Measurements from ENCODE around the gene ERICH6B.

ERICH6B gene

GRCh38 chr13:45576466-45576865, 39.1 kb downstream of the ERICH6B start:
- Histone ChIP-seq H3K4me1 (ENCODE audit: control insufficient read depth, insufficient read depth, low read length, poor library complexity, severe bottlenecking) (no peaks in the 10 kb centered on the region), H3K4me3 (ENCODE audit: extremely low read depth, insufficient read depth, low read length, poor library complexity, severe bottlenecking) (no peak overlapping the region), H3K9me3 (ENCODE audit: control insufficient read depth, low read length) (no peaks in the 10 kb centered on the region), H3K27ac (ENCODE audit: low read depth, low read length, severe bottlenecking) (no peak overlapping the region), H3K36me3 (ENCODE audit: control insufficient read depth, insufficient read depth, low read length) (no peaks in the 10 kb centered on the region)
- 89 to 92% methylated on average over 4 of the region's 4 CpGs for WGBS, 2 experiments (ENCODE audit: insufficient coverage in 2 of 2)

- no peak overlapping the region for H3K27ac ChIP-seq (ENCODE audit: low read depth, low read length, severe bottlenecking)
- no peaks in the 10 kb centered on the region for H3K9me3 ChIP-seq (ENCODE audit: control insufficient read depth, low read length)
- no peaks in the 10 kb centered on the region for H3K4me1 ChIP-seq (ENCODE audit: control insufficient read depth, insufficient read depth, low read length, poor library complexity, severe bottlenecking)
- H3K4me3 ChIP-seq (ENCODE audit: extremely low read depth, insufficient read depth, low read length, poor library complexity, severe bottlenecking): no peak overlapping the region
- H3K36me3 ChIP-seq (ENCODE audit: control insufficient read depth, insufficient read depth, low read length): no peaks in the 10 kb centered on the region
- WGBS, 2 experiments (ENCODE audit: insufficient coverage in 2 of 2): 80 to 100% methylated on average over 1 of the region's 1 CpG
These were observed 39.7 kb downstream of the ERICH6B start for GRCh38 chr13:45575830-45576180.

- no peak overlapping the region for H3K27ac ChIP-seq (ENCODE audit: low read depth, low read length, severe bottlenecking)
- H3K4me3 ChIP-seq (ENCODE audit: extremely low read depth, insufficient read depth, low read length, poor library complexity, severe bottlenecking): no peak overlapping the region
- 89 to 95% methylated on average over 8 to 15 of the region's 16 CpGs for WGBS, 2 experiments (ENCODE audit: insufficient coverage in 2 of 2)
- H3K9me3 ChIP-seq (ENCODE audit: control insufficient read depth, low read length): no peaks in the 10 kb centered on the region
- H3K4me1 ChIP-seq (ENCODE audit: control insufficient read depth, insufficient read depth, low read length, poor library complexity, severe bottlenecking): no peaks in the 10 kb centered on the region
- no peaks in the 10 kb centered on the region for H3K36me3 ChIP-seq (ENCODE audit: control insufficient read depth, insufficient read depth, low read length)
These were observed 40.3 kb downstream of the ERICH6B start for GRCh38 chr13:45575146-45575829.

GRCh38 chr13:45565331-45565730, 50.2 kb downstream of the ERICH6B start:
- H3K4me1 ChIP-seq (ENCODE audit: control insufficient read depth, insufficient read depth, low read length, poor library complexity, severe bottlenecking): peaks cover 13% of the 10 kb centered on the region
- no peak overlapping the region for H3K27ac ChIP-seq (ENCODE audit: low read depth, low read length, severe bottlenecking)
- H3K9me3 ChIP-seq (ENCODE audit: control insufficient read depth, low read length): peaks cover 13% of the 10 kb centered on the region
- no peak overlapping the region for H3K4me3 ChIP-seq (ENCODE audit: extremely low read depth, insufficient read depth, low read length, poor library complexity, severe bottlenecking)
- no peaks in the 10 kb centered on the region for H3K36me3 ChIP-seq (ENCODE audit: control insufficient read depth, insufficient read depth, low read length)

- peak overlapping the region; percentile 72 for H3K27ac ChIP-seq (ENCODE audit: low read depth, low read length, severe bottlenecking)
- 40 to 42% methylated on average over 1 to 2 of the region's 3 CpGs for WGBS, 2 experiments (ENCODE audit: insufficient coverage in 2 of 2)
- peaks cover 13% of the 10 kb centered on the region for H3K9me3 ChIP-seq (ENCODE audit: control insufficient read depth, low read length)
- H3K4me1 ChIP-seq (ENCODE audit: control insufficient read depth, insufficient read depth, low read length, poor library complexity, severe bottlenecking): peaks cover 13% of the 10 kb centered on the region
- H3K4me3 ChIP-seq (ENCODE audit: extremely low read depth, insufficient read depth, low read length, poor library complexity, severe bottlenecking): no peak overlapping the region
- H3K36me3 ChIP-seq (ENCODE audit: control insufficient read depth, insufficient read depth, low read length): no peaks in the 10 kb centered on the region
These were observed 51.3 kb downstream of the ERICH6B start for GRCh38 chr13:45564133-45564776.

GRCh38 chr13:45554604-45555109, 60.9 kb downstream of the ERICH6B start:
- Histone ChIP-seq H3K4me1 (ENCODE audit: control insufficient read depth, insufficient read depth, low read length, poor library complexity, severe bottlenecking) (no peaks in the 10 kb centered on the region), H3K36me3 (ENCODE audit: control insufficient read depth, insufficient read depth, low read length) (no peaks in the 10 kb centered on the region), H3K27ac (ENCODE audit: low read depth, low read length, severe bottlenecking) (no peak overlapping the region), H3K4me3 (ENCODE audit: extremely low read depth, insufficient read depth, low read length, poor library complexity, severe bottlenecking) (no peak overlapping the region), H3K9me3 (ENCODE audit: control insufficient read depth, low read length) (no peaks in the 10 kb centered on the region)
- 83 to 96% methylated on average over 4 of the region's 4 CpGs for WGBS, 2 experiments (ENCODE audit: insufficient coverage in 2 of 2)

- Histone ChIP-seq H3K27ac (ENCODE audit: low read depth, low read length, severe bottlenecking) (no peak overlapping the region), H3K4me3 (ENCODE audit: extremely low read depth, insufficient read depth, low read length, poor library complexity, severe bottlenecking) (no peak overlapping the region), H3K9me3 (ENCODE audit: control insufficient read depth, low read length) (no peaks in the 10 kb centered on the region), H3K36me3 (ENCODE audit: control insufficient read depth, insufficient read depth, low read length) (no peaks in the 10 kb centered on the region), H3K4me1 (ENCODE audit: control insufficient read depth, insufficient read depth, low read length, poor library complexity, severe bottlenecking) (no peaks in the 10 kb centered on the region)
- WGBS, 2 experiments (ENCODE audit: insufficient coverage in 2 of 2): 80 to 82% methylated on average over 5 to 6 of the region's 6 CpGs
These were observed 67.3 kb downstream of the ERICH6B start for GRCh38 chr13:45548281-45548680.

GRCh38 chr13:45546410-45546765, 69.2 kb downstream of the ERICH6B start:
- H3K4me3 ChIP-seq (ENCODE audit: extremely low read depth, insufficient read depth, low read length, poor library complexity, severe bottlenecking): no peak overlapping the region
- H3K27ac ChIP-seq (ENCODE audit: low read depth, low read length, severe bottlenecking): no peak overlapping the region
- no peaks in the 10 kb centered on the region for H3K4me1 ChIP-seq (ENCODE audit: control insufficient read depth, insufficient read depth, low read length, poor library complexity, severe bottlenecking)
- WGBS, 2 experiments (ENCODE audit: insufficient coverage in 2 of 2): 94 to 95% methylated on average over 6 to 8 of the region's 8 CpGs
- no peaks in the 10 kb centered on the region for H3K9me3 ChIP-seq (ENCODE audit: control insufficient read depth, low read length)
- H3K36me3 ChIP-seq (ENCODE audit: control insufficient read depth, insufficient read depth, low read length): no peaks in the 10 kb centered on the region

- Histone ChIP-seq H3K27ac (ENCODE audit: low read depth, low read length, severe bottlenecking) (no peak overlapping the region), H3K4me3 (ENCODE audit: extremely low read depth, insufficient read depth, low read length, poor library complexity, severe bottlenecking) (no peak overlapping the region), H3K9me3 (ENCODE audit: control insufficient read depth, low read length) (no peaks in the 10 kb centered on the region), H3K36me3 (ENCODE audit: control insufficient read depth, insufficient read depth, low read length) (no peaks in the 10 kb centered on the region), H3K4me1 (ENCODE audit: control insufficient read depth, insufficient read depth, low read length, poor library complexity, severe bottlenecking) (no peaks in the 10 kb centered on the region)
- 81 to 100% methylated on average over 1 to 5 of the region's 6 CpGs for WGBS, 2 experiments (ENCODE audit: insufficient coverage in 2 of 2)
These were observed 69.7 kb downstream of the ERICH6B start for GRCh38 chr13:45545686-45546409.

GRCh38 chr13:45544520-45544919, 71.0 kb downstream of the ERICH6B start:
- H3K4me1 ChIP-seq (ENCODE audit: control insufficient read depth, insufficient read depth, low read length, poor library complexity, severe bottlenecking): no peaks in the 10 kb centered on the region
- no peak overlapping the region for H3K4me3 ChIP-seq (ENCODE audit: extremely low read depth, insufficient read depth, low read length, poor library complexity, severe bottlenecking)
- no peaks in the 10 kb centered on the region for H3K36me3 ChIP-seq (ENCODE audit: control insufficient read depth, insufficient read depth, low read length)
- H3K27ac ChIP-seq (ENCODE audit: low read depth, low read length, severe bottlenecking): no peak overlapping the region
- H3K9me3 ChIP-seq (ENCODE audit: control insufficient read depth, low read length): no peaks in the 10 kb centered on the region
- 76 to 88% methylated on average over 2 of the region's 2 CpGs for WGBS, 2 experiments (ENCODE audit: insufficient coverage in 2 of 2)

- WGBS, 2 experiments (ENCODE audit: insufficient coverage in 2 of 2): 93 to 100% methylated on average over 2 to 4 of the region's 5 CpGs
- no peak overlapping the region for H3K4me3 ChIP-seq (ENCODE audit: extremely low read depth, insufficient read depth, low read length, poor library complexity, severe bottlenecking)
- H3K27ac ChIP-seq (ENCODE audit: low read depth, low read length, severe bottlenecking): no peak overlapping the region
- H3K9me3 ChIP-seq (ENCODE audit: control insufficient read depth, low read length): no peaks in the 10 kb centered on the region
- H3K4me1 ChIP-seq (ENCODE audit: control insufficient read depth, insufficient read depth, low read length, poor library complexity, severe bottlenecking): no peaks in the 10 kb centered on the region
- H3K36me3 ChIP-seq (ENCODE audit: control insufficient read depth, insufficient read depth, low read length): no peaks in the 10 kb centered on the region
These were observed 72.7 kb downstream of the ERICH6B start for GRCh38 chr13:45542878-45543277.
